HepG2 (cell line): ENCODE measurements around the gene DCAF15. TPM values are rescaled to one million over a fixed set of nuclear protein-coding genes. Genes with fewer than 3 reads are reported as not detected.

Experiments used
- CBX1 ChIP-seq: IDR thresholded peaks from one replicate; pipeline ENCODE4 v1.6.1; 2016; ENCODE audit warnings: antibody characterized with exemption, low read depth
- EP300 ChIP-seq, 3 experiments: sonication (generic) in 1 of 3; formaldehyde crosslinking in 1 of 3; IDR thresholded peaks; 2 replicates each; pipeline versions ENCODE4 v1.5.1 to v1.6.1; 2011 to 2020; ENCODE audit warnings: low read depth in 2 of 3, low read length in 2 of 3, borderline replicate concordance in 1 of 3, improper control_type of control experiment in 1 of 3, mild to moderate bottlenecking in 1 of 3, missing genetic modification reagents in 1 of 3, moderate library complexity in 1 of 3
- HNRNPLL ChIP-seq: fragments of 200-400 bp; formaldehyde crosslinking; IDR thresholded peaks from 2 replicates; pipeline ENCODE4 v1.6.1; 2017; ENCODE audit warnings: mild to moderate bottlenecking, low read depth, low read length; ENCODE audit not compliant: poor library complexity, severe bottlenecking
- KLF16 ChIP-seq, 2 experiments: sonication (generic) in 1 of 2; formaldehyde crosslinking in 1 of 2; IDR thresholded peaks; 2 replicates each; pipeline versions ENCODE4 v1.6.1 to v1.8.0; 2016 to 2023; ENCODE audit warnings: missing genetic modification reagents in 2 of 2, missing compliant biosample characterization in 1 of 2
- KMT2B ChIP-seq: IDR thresholded peaks from 2 replicates; pipeline ENCODE4 v1.6.1; 2016; ENCODE audit warnings: missing genetic modification reagents, missing compliant biosample characterization
- MAFF ChIP-seq: IDR thresholded peaks from 2 replicates; pipeline ENCODE4 v1.6.1; 2011; ENCODE audit warnings: low read depth, low read length, improper control_type of control experiment
- NCOA1 ChIP-seq: sonication (generic); formaldehyde crosslinking; IDR thresholded peaks from 2 replicates; pipeline ENCODE4 v1.9.0; 2021; ENCODE audit warnings: missing genetic modification reagents
- PITX1 ChIP-seq: sonication (generic); formaldehyde crosslinking; IDR thresholded peaks from 2 replicates; pipeline ENCODE4 v1.5.1; 2020; ENCODE audit warnings: mild to moderate bottlenecking, missing genetic modification reagents
- RCOR2 ChIP-seq: IDR thresholded peaks from 2 replicates; pipeline ENCODE4 v1.6.1; 2016; ENCODE audit warnings: missing biosample characterization, missing genetic modification reagents
- RXRB ChIP-seq: IDR thresholded peaks from 2 replicates; pipeline ENCODE4 v1.6.1; 2016; ENCODE audit warnings: borderline replicate concordance, missing genetic modification reagents, missing compliant biosample characterization
- SOX6 ChIP-seq, 2 experiments: fragments of 450-650 bp in 1 of 2; sonication (generic) in 1 of 2; formaldehyde crosslinking in 1 of 2; IDR thresholded peaks; 2 replicates each; pipeline versions ENCODE4 v1.4.0 to v1.6.1; 2017 to 2020; ENCODE audit warnings: antibody characterized with exemption in 1 of 2, mild to moderate bottlenecking in 1 of 2, missing genetic modification reagents in 1 of 2
- XBP1 ChIP-seq: sonication (generic); formaldehyde crosslinking; IDR thresholded peaks from 2 replicates; pipeline ENCODE4 v1.5.0; 2020; ENCODE audit warnings: missing genetic modification reagents
- ZC3H4 ChIP-seq: sonication (generic); formaldehyde crosslinking; IDR thresholded peaks from 2 replicates; pipeline ENCODE4 v1.4.0; 2020; ENCODE audit warnings: missing genetic modification reagents, borderline replicate concordance
- ZFY ChIP-seq: sonication (generic); formaldehyde crosslinking; IDR thresholded peaks from 2 replicates; pipeline ENCODE4 v1.4.0; 2020; ENCODE audit warnings: missing genetic modification reagents
- ZNF121 ChIP-seq: sonication (generic); formaldehyde crosslinking; IDR thresholded peaks from 2 replicates; pipeline ENCODE4 v1.5.0; 2020; ENCODE audit warnings: mild to moderate bottlenecking, missing genetic modification reagents
- ZNF138 ChIP-seq: sonication (generic); formaldehyde crosslinking; IDR thresholded peaks from 2 replicates; pipeline ENCODE4 v1.5.0; 2020; ENCODE audit warnings: mild to moderate bottlenecking, low read depth, missing genetic modification reagents
- ZNF296 ChIP-seq: sonication (generic); formaldehyde crosslinking; conservative IDR thresholded peaks from 2 replicates; pipeline ENCODE4 v1.5.0; 2020; ENCODE audit warnings: mild to moderate bottlenecking, missing genetic modification reagents
- ZNF543 ChIP-seq: sonication (generic); formaldehyde crosslinking; IDR thresholded peaks from 2 replicates; pipeline ENCODE4 v1.4.0; 2020; ENCODE audit warnings: mild to moderate bottlenecking, missing genetic modification reagents
- ZNF556 ChIP-seq: sonication (generic); formaldehyde crosslinking; IDR thresholded peaks from 2 replicates; pipeline ENCODE4 v1.4.0; 2020; ENCODE audit warnings: mild to moderate bottlenecking, missing genetic modification reagents, borderline replicate concordance
- ZNF614 ChIP-seq: IDR thresholded peaks from 2 replicates; pipeline ENCODE4 v1.6.1; 2018; ENCODE audit warnings: missing biosample characterization, missing genetic modification reagents, inconsistent platforms, borderline replicate concordance
- ZNF670 ChIP-seq: sonication (generic); formaldehyde crosslinking; IDR thresholded peaks from 2 replicates; pipeline ENCODE4 v1.8.0; 2022; ENCODE audit warnings: mild to moderate bottlenecking, missing genetic modification reagents, borderline replicate concordance
- ZNF777 ChIP-seq: sonication (generic); formaldehyde crosslinking; IDR thresholded peaks from 2 replicates; pipeline ENCODE4 v1.4.0; 2020; ENCODE audit warnings: missing genetic modification reagents
- ZNF883 ChIP-seq: sonication (generic); formaldehyde crosslinking; IDR thresholded peaks from 2 replicates; pipeline ENCODE4 v1.5.1; 2020; ENCODE audit warnings: mild to moderate bottlenecking, missing genetic modification reagents; ENCODE audit errors: not compliant biosample characterization
- polyA plus RNA-seq, 8 experiments: library from polyadenylated mRNA; depleted of rRNA in 3 of 8; stranded (reverse) in 7 of 8; unstranded in 1 of 8; fragments of >200 nt; fragmentation: Illumina TruSeq in 4 of 8; extraction: Trizol in 4 of 8; gene quantifications; 2 replicates each; pipeline versions ENCODE4 v1.2.1 to v1.2.3, GENCODE V29; 2011 to 2016; ENCODE audit warnings: low read depth in 4 of 8, missing spikeins in 1 of 8, mixed read lengths in 1 of 8; ENCODE audit not compliant: insufficient read depth in 1 of 8
- total RNA-seq, 5 experiments: library from RNA; depleted of rRNA; stranded (reverse); fragments of >200 nt; fragmentation: Illumina TruSeq; extraction: Trizol; gene quantifications; 2 replicates each; pipeline ENCODE4 v1.2.3, GENCODE V29; 2016; ENCODE audit warnings: low read depth in 1 of 5
- TF ChIP-seq, protein P1 (sequence below): sonication (generic); formaldehyde crosslinking; IDR thresholded peaks from 2 replicates; pipeline ENCODE4; 2020; ENCODE audit warnings: missing genetic modification reagents, mild to moderate bottlenecking, borderline replicate concordance
- TF ChIP-seq, protein P2 (sequence below): conservative IDR thresholded peaks from 2 replicates; pipeline ENCODE4 v1.6.1; 2018; ENCODE audit warnings: missing genetic modification reagents

DCAF15 gene
- total and polyA plus RNA-seq, 2 of the 13 experiments (the other 11 are each of a cell fraction or from before 2014, with no cell fraction given), result 13.6 to 14.0 TPM

DNA sequence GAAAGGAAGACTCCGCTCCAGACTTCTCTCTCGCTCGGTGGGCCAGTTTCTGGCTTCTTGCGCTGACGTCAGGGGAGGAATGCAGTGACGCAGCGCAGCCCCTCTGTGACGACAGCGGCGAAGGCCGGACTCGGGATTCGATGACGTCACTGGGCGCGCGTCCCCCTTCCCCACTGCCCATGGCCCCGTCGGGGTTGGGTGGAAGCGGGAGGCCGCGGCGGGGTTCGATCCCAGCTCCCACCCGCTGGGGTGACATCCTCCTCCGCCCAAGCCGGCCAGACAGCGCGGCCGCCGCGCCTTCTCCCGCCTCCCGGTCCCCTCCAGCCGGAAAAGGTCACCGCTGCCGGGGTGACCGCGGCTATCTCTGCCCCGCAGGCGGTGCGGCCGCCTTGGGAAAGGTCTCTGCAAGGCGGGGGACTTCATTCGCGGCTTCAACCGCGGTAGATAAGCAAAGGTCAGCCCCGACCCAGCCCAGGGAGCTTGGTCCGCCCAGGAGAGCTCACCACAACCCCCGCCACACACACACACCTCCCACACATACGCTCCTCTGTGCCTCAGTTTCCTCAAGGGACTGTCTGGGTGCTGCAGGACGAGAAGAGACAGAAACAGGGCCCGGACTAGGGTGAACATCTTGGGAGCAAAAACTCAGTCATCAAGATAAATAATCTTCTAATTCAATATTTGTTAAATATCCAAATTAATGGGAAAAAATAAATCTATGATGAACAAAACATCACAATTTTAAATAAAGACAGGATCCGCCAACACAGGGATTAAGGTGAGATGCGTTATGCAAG is 54.7 kb downstream of the DCAF15 start (continued):
- peak; percentile 58 for TF ChIP-seq HNRNPLL
- peak; percentile 90 for TF ChIP-seq NCOA1 (CRISPR knock-in tag)
- TF ChIP-seq CBX1, result peak; percentile 50
- TF ChIP-seq ZNF670 (CRISPR knock-in tag), result no peak; the same call in 1 of the 2 replicates
- TF ChIP-seq ZNF543 (CRISPR knock-in tag), result no peak
- 0 out of 2 replicates have a peak, but pooled peaks have one; percentile 36 for TF ChIP-seq RXRB (CRISPR knock-in tag)
- TF ChIP-seq ZFY (CRISPR knock-in tag), result peak; percentile 85
- peak; percentile 91 for TF ChIP-seq ZNF883 (CRISPR knock-in tag)
- peak; percentile 75 for TF ChIP-seq KMT2B (CRISPR knock-in tag)
- peak; percentile 89 for TF ChIP-seq ZNF777 (CRISPR knock-in tag)
- peak; percentile 75; the same call in 1 of the 2 replicates for TF ChIP-seq RCOR2 (CRISPR knock-in tag)
- TF ChIP-seq EP300 (IDR thresholded peaks at IDR 0.05; ENCODE audit: low read depth in 2 of 2, low read length in 2 of 2), result no peak
- TF ChIP-seq EP300 (CRISPR knock-in tag; IDR thresholded peaks at IDR 0.05; ENCODE audit: borderline replicate concordance), result peak; percentile 38; the same call in 1 of the 2 replicates
- TF ChIP-seq KLF16 (CRISPR knock-in tag; IDR thresholded peaks at IDR 0.05), result peak in 1 of 2 experiments; percentile 78; a peak in 1 of 4 replicates
- no peak for TF ChIP-seq XBP1 (CRISPR knock-in tag)
- no peak for TF ChIP-seq MAFF
- TF ChIP-seq SOX6 (IDR thresholded peaks at IDR 0.05), result no peak
- TF ChIP-seq SOX6 (CRISPR knock-in tag; IDR thresholded peaks at IDR 0.05), result peak; percentile 69
- TF ChIP-seq ZC3H4 (CRISPR knock-in tag), result no peak
- 0 out of 2 replicates have a peak, but pooled peaks have one; percentile 11 for TF ChIP-seq ZNF121 (CRISPR knock-in tag)
- TF ChIP-seq ZNF614 (CRISPR knock-in tag), result peak; percentile 75
- TF ChIP-seq PITX1 (CRISPR knock-in tag), result peak; percentile 41; the same call in 1 of the 2 replicates
- TF ChIP-seq, protein P1, sequence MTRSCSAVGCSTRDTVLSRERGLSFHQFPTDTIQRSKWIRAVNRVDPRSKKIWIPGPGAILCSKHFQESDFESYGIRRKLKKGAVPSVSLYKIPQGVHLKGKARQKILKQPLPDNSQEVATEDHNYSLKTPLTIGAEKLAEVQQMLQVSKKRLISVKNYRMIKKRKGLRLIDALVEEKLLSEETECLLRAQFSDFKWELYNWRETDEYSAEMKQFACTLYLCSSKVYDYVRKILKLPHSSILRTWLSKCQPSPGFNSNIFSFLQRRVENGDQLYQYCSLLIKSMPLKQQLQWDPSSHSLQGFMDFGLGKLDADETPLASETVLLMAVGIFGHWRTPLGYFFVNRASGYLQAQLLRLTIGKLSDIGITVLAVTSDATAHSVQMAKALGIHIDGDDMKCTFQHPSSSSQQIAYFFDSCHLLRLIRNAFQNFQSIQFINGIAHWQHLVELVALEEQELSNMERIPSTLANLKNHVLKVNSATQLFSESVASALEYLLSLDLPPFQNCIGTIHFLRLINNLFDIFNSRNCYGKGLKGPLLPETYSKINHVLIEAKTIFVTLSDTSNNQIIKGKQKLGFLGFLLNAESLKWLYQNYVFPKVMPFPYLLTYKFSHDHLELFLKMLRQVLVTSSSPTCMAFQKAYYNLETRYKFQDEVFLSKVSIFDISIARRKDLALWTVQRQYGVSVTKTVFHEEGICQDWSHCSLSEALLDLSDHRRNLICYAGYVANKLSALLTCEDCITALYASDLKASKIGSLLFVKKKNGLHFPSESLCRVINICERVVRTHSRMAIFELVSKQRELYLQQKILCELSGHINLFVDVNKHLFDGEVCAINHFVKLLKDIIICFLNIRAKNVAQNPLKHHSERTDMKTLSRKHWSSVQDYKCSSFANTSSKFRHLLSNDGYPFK, result no peak
- TF ChIP-seq, protein P2, sequence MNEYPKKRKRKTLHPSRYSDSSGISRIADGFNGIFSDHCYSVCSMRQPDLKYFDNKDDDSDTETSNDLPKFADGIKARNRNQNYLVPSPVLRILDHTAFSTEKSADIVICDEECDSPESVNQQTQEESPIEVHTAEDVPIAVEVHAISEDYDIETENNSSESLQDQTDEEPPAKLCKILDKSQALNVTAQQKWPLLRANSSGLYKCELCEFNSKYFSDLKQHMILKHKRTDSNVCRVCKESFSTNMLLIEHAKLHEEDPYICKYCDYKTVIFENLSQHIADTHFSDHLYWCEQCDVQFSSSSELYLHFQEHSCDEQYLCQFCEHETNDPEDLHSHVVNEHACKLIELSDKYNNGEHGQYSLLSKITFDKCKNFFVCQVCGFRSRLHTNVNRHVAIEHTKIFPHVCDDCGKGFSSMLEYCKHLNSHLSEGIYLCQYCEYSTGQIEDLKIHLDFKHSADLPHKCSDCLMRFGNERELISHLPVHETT, result 0 out of 2 replicates have a peak, but pooled peaks have one; percentile 42
- TF ChIP-seq ZNF556, result no peak
- 0 out of 2 replicates have a peak, but pooled peaks have one; percentile 51 for TF ChIP-seq ZNF296 (CRISPR knock-in tag)
- peak; percentile 86 for TF ChIP-seq ZNF138
